SK-N-SH (cell line): ENCODE results near the gene SON. TPM values are rescaled to one million over a fixed set of nuclear protein-coding genes. Genes with fewer than 3 reads are reported as not detected.

Experiments used
- CTCF ChIA-PET: fragments of 300-600, 350-600 bp; formaldehyde crosslinking; extraction: SDS; loops from one replicate; lab custom pipeline; 2021; lab: Yijun Ruan, JAX
- POLR2A ChIA-PET: fragments of 350-600 bp; sonication (Branson Sonifier 250); formaldehyde crosslinking; extraction: SDS; loops from one replicate; lab custom pipeline; 2020; ENCODE audit warnings: antibody characterized with exemption, inconsistent platforms; lab: Yijun Ruan, JAX
- DNase-seq: peaks from one replicate; pipeline ENCODE4 v3.0.0; 2012
- H2AFZ ChIP-seq: fragments of 200-600 bp; sonication (generic); 2 replicates; pipeline ENCODE4 v1.8.1; 2016; ENCODE audit warnings: antibody characterized with exemption, mild to moderate bottlenecking, low read depth
- H3F3A ChIP-seq: fragments of 200-600 bp; sonication (generic); replicated peaks from 2 replicates; pipeline ENCODE3; 2016; ENCODE audit warnings: antibody characterized with exemption, mild to moderate bottlenecking; ENCODE audit not compliant: insufficient read depth
- H3K27ac ChIP-seq, 2 experiments: fragments of 200-500 bp in 1 of 2; fragments of 200-600 bp in 1 of 2; sonication (Bioruptor generic) in 1 of 2; sonication (generic), shearing (Covaris generic) in 1 of 2; 2 replicates each; pipeline versions ENCODE4 v1.5.1 to v1.6.1; 2014 to 2016; ENCODE audit warnings: low read depth in 2 of 2, inconsistent platforms in 1 of 2, low read length in 1 of 2, mild to moderate bottlenecking in 1 of 2, mixed read lengths in 1 of 2
- H3K27me3 ChIP-seq: fragments of 200-600 bp; sonication (generic), shearing (Covaris generic); 2 replicates; pipeline ENCODE4 v1.6.1; 2016; ENCODE audit warnings: mixed run types; ENCODE audit not compliant: insufficient read depth
- H3K36me3 ChIP-seq, 2 experiments: fragments of 200-500 bp in 1 of 2; fragments of 200-600 bp in 1 of 2; sonication (Bioruptor generic) in 1 of 2; sonication (generic) in 1 of 2; replicated peaks in 1 of 2; 2 replicates each; pipeline versions ENCODE3 to v1.5.1; 2014 to 2016; ENCODE audit warnings: low read length in 1 of 2, mild to moderate bottlenecking in 1 of 2; ENCODE audit not compliant: insufficient read depth in 2 of 2, control insufficient read depth in 1 of 2
- H3K4me1 ChIP-seq, 2 experiments: fragments of 200-500 bp in 1 of 2; fragments of 200-600 bp in 1 of 2; sonication (Bioruptor generic) in 1 of 2; sonication (generic), shearing (Covaris generic) in 1 of 2; 2 replicates each; pipeline versions ENCODE4 v1.5.1 to v1.6.1; 2014 to 2016; ENCODE audit warnings: low read depth in 1 of 2, low read length in 1 of 2, mixed run types in 1 of 2; ENCODE audit not compliant: insufficient read depth in 2 of 2, control insufficient read depth in 1 of 2
- H3K4me2 ChIP-seq: fragments of 200-600 bp; sonication (generic), shearing (Covaris generic); 2 replicates; pipeline ENCODE4 v1.6.1; 2017; ENCODE audit warnings: mixed run types
- H3K4me3 ChIP-seq, 2 experiments: fragments of 200-500 bp in 1 of 2; fragments of 200-600 bp in 1 of 2; sonication (Bioruptor generic) in 1 of 2; sonication (generic), shearing (Covaris generic) in 1 of 2; 2 replicates each; pipeline versions ENCODE4 v1.5.1 to v1.8.1; 2014 to 2016; ENCODE audit warnings: low read depth in 2 of 2, inconsistent platforms in 1 of 2, low read length in 1 of 2, mild to moderate bottlenecking in 1 of 2, mixed read lengths in 1 of 2, moderate library complexity in 1 of 2
- H3K79me2 ChIP-seq: fragments of 200-600 bp; sonication (generic); 2 replicates; pipeline ENCODE4 v1.8.1; 2017; ENCODE audit warnings: mild to moderate bottlenecking; ENCODE audit not compliant: insufficient read depth
- H3K9ac ChIP-seq: fragments of 200-600 bp; sonication (generic); 2 replicates; pipeline ENCODE4 v1.6.1; 2017; ENCODE audit warnings: mixed run types
- H3K9me2 ChIP-seq: fragments of 200-600 bp; sonication (generic); 2 replicates; pipeline ENCODE4 v1.6.1; 2017; ENCODE audit warnings: mixed run types
- H3K9me3 ChIP-seq: fragments of 200-600 bp; sonication (generic); 2 replicates; pipeline ENCODE4 v1.6.1; 2017; ENCODE audit warnings: mixed run types, mild to moderate bottlenecking, moderate library complexity
- H4K20me1 ChIP-seq: fragments of 200-600 bp; sonication (generic); 2 replicates; pipeline ENCODE4 v1.6.1; 2017; ENCODE audit warnings: mild to moderate bottlenecking, mixed run types; ENCODE audit not compliant: insufficient read depth
- CHD2 ChIP-seq: fragments of 150-350 bp; IDR thresholded peaks from 2 replicates; pipeline ENCODE4 v1.6.1; 2018; ENCODE audit warnings: low read length; ENCODE audit not compliant: partially characterized antibody
- CTCF ChIP-seq: fragments of 200-600 bp; sonication (generic); IDR thresholded peaks from 2 replicates; pipeline ENCODE4 v1.6.1; 2017; ENCODE audit warnings: antibody characterized with exemption, mild to moderate bottlenecking, moderate library complexity
- ELF1 ChIP-seq: IDR thresholded peaks from 2 replicates; pipeline ENCODE4 v1.4.0; 2012
- EZH2phosphoT487 ChIP-seq: fragments of 200-600 bp; sonication (generic); IDR thresholded peaks from 2 replicates; pipeline ENCODE4 v1.6.1; 2017; ENCODE audit warnings: low read depth, mixed run types, mild to moderate bottlenecking, antibody characterized with exemption, moderate library complexity, borderline replicate concordance
- FOSL2 ChIP-seq: IDR thresholded peaks from 2 replicates; pipeline ENCODE4 v1.4.0; 2012; ENCODE audit warnings: low read depth, mild to moderate bottlenecking, moderate library complexity, borderline replicate concordance
- FOXM1 ChIP-seq: IDR thresholded peaks from 2 replicates; pipeline ENCODE4 v1.4.0; 2012; ENCODE audit warnings: low read depth, mild to moderate bottlenecking
- GABPA ChIP-seq: IDR thresholded peaks from 2 replicates; pipeline ENCODE4 v1.4.0; 2012; ENCODE audit warnings: low read depth, mild to moderate bottlenecking
- GATA2 ChIP-seq: sonication (generic); formaldehyde crosslinking; IDR thresholded peaks from 2 replicates; pipeline ENCODE4 v1.5.0; 2020; ENCODE audit warnings: mild to moderate bottlenecking, missing genetic modification reagents
- IRF3 ChIP-seq: fragments of 150-350 bp; IDR thresholded peaks from 2 replicates; pipeline ENCODE4 v1.6.1; 2016; ENCODE audit warnings: mild to moderate bottlenecking, low read depth, low read length
- MAX ChIP-seq: IDR thresholded peaks from 2 replicates; pipeline ENCODE4 v1.4.0; 2012; ENCODE audit warnings: low read depth
- MEF2A ChIP-seq: IDR thresholded peaks from 2 replicates; pipeline ENCODE4 v1.4.0; 2012; ENCODE audit warnings: low read depth, borderline replicate concordance
- PBX3 ChIP-seq: IDR thresholded peaks from 2 replicates; pipeline ENCODE4; 2012
- POLR2AphosphoS5 ChIP-seq: IDR thresholded peaks from 2 replicates; pipeline ENCODE4 v1.6.1; 2012; ENCODE audit warnings: low read depth, low read length
- RFX5 ChIP-seq: IDR thresholded peaks from 2 replicates; pipeline ENCODE4 v1.6.1; 2012; ENCODE audit warnings: mild to moderate bottlenecking, improper control_type of control experiment, low read length
- SIN3A ChIP-seq: IDR thresholded peaks from 2 replicates; pipeline ENCODE4 v1.6.1; 2012; ENCODE audit warnings: low read depth, mild to moderate bottlenecking, low read length, moderate library complexity, borderline replicate concordance
- SMC3 ChIP-seq: IDR thresholded peaks from 2 replicates; pipeline ENCODE4 v1.6.1; 2012; ENCODE audit warnings: low read depth, low read length, improper control_type of control experiment
- TEAD4 ChIP-seq: IDR thresholded peaks from 2 replicates; pipeline ENCODE4 v1.4.0; 2012; ENCODE audit warnings: mild to moderate bottlenecking, borderline replicate concordance; ENCODE audit not compliant: insufficient read depth
- USF1 ChIP-seq: IDR thresholded peaks from 2 replicates; pipeline ENCODE4 v1.4.0; 2012; ENCODE audit warnings: low read depth, borderline replicate concordance
- USF2 ChIP-seq: fragments of 150-350 bp; IDR thresholded peaks from 2 replicates; pipeline ENCODE4 v1.6.1; 2017; ENCODE audit warnings: antibody characterized with exemption, low read length, low read depth, borderline replicate concordance
- ZBTB33 ChIP-seq: IDR thresholded peaks from 2 replicates; pipeline ENCODE4 v1.4.0; 2012; ENCODE audit warnings: low read depth, borderline replicate concordance
- WGBS: methylation state at CpG from one replicate; pipeline ENCODE4 v1.1.6; 2017; ENCODE audit warnings: low lambda C conversion rate; 5-methylcytosine and 5-hydroxymethylcytosine counted together
- polyA plus RNA-seq, 3 experiments: library from polyadenylated mRNA; depleted of rRNA; stranded (reverse); fragments of >200 nt; gene quantifications; 2 replicates each; pipeline ENCODE4 v1.2.3, GENCODE V29; 2012

Gene SON
- polyA plus RNA-seq, 1 of the 3 experiments (the other 2 are of a cell fraction), result 45.9 TPM

GRCh38 chr21:33568448-33568847, 25.6 kb downstream of the SON start:
- WGBS, result 64% methylated on average over 2 of the region's 2 CpGs
- Histone ChIP-seq H3K36me3 (peaks cover 88 to 95% of the 10 kb centered on the region in 2 experiments), H3K9me2 (no peaks in the 10 kb centered on the region), H3K27me3 (no peaks in the 10 kb centered on the region), H3K79me2 (peaks cover 86% of the 10 kb centered on the region), H3K4me3 (no peak overlapping the region), H3K4me2 (no peak overlapping the region), H3K27ac (no peak overlapping the region), H2AFZ (no peak overlapping the region), H3K9ac (no peak overlapping the region), H3F3A (peaks cover 29% of the 10 kb centered on the region), H4K20me1 (peaks cover 16% of the 10 kb centered on the region), H3K9me3 (no peaks in the 10 kb centered on the region), H3K4me1 (no peaks in the 10 kb centered on the region; a peak in 1 of 4 replicates)
- no peak for DNase-seq
- TF ChIP-seq ZBTB33 (no peak), CHD2 (no peak), USF2 (no peak), FOSL2 (no peak), RFX5 (no peak), FOXM1 (no peak), USF1 (no peak), IRF3 (no peak), MAX (no peak), CTCF (no peak), SMC3 (no peak), SIN3A (no peak), GATA2 (no peak), PBX3 (no peak), EZH2phosphoT487 (no peak), ELF1 (no peak), MEF2A (no peak), GABPA (no peak), POLR2AphosphoS5 (no peak), TEAD4 (no peak)
- CTCF ChIA-PET, result interaction anchor here (1.3 kb wide), 1 partner anchor 37 kb away, joined by 3 read pairs; no protein-coding TSS in a partner anchor
- POLR2A ChIA-PET, result no interaction called here
